B cell (primary cell): Measurements from ENCODE around the gene CREB3L1. TPM values are rescaled to one million over a fixed set of nuclear protein-coding genes. Genes with fewer than 3 reads are reported as not detected.

Source experiments
- ATAC-seq: fragments of 200-7000 bp; cut with Tn5 transposase; one replicate; pipeline ENCODE4 v1.10.0; 2021; ENCODE audit warnings: low read depth, mild to moderate bottlenecking, moderate number of reproducible peaks, moderate library complexity
- CTCF ChIA-PET: fragments of 350-600 bp; sonication (Branson Sonifier 250); formaldehyde crosslinking; loops from one replicate; lab custom pipeline; 2021; ENCODE audit warnings: antibody characterized with exemption, inconsistent platforms; lab: Charles Lee
- POLR2A ChIA-PET: fragments of 350-600 bp; sonication (Branson Sonifier 250); formaldehyde crosslinking; loops from one replicate; lab custom pipeline; 2021; ENCODE audit warnings: antibody characterized with exemption; lab: Charles Lee
- DNase-seq: peaks from one replicate; pipeline ENCODE4 v3.0.0; 2013
- H2AFZ ChIP-seq: 2 replicates; pipeline ENCODE4 v1.6.1; 2012; ENCODE audit warnings: mild to moderate bottlenecking, low read depth, low read length; ENCODE audit not compliant: insufficient read depth, poor library complexity, severe bottlenecking
- H3K27ac ChIP-seq, 2 donors: 1 replicate in 1 of 2; 2 replicates in 1 of 2; pipeline ENCODE4 v1.5.1; 2012 to 2013; ENCODE audit warnings: low read length in 2 of 2, mild to moderate bottlenecking in 2 of 2, moderate library complexity in 1 of 2
- H3K27me3 ChIP-seq, 4 experiments: fragments of 200-600 bp in 1 of 4; sonication (generic) in 1 of 4; replicated peaks in 1 of 4; 1 replicate in 2 of 4; 2 replicates in 2 of 4; pipeline versions ENCODE4 v1.6.1 to v1.7.0; 2013 to 2016; ENCODE audit warnings: low read length in 3 of 4, mild to moderate bottlenecking in 2 of 4, mixed read lengths in 1 of 4, moderate library complexity in 1 of 4; ENCODE audit not compliant: insufficient read depth in 4 of 4, control insufficient read depth in 3 of 4; ENCODE audit errors: control extremely low read depth in 1 of 4
- H3K36me3 ChIP-seq, 2 experiments: replicated peaks in 1 of 2; 1 replicate in 1 of 2; 2 replicates in 1 of 2; pipeline versions ENCODE4 v1.6.1 to v1.7.1; 2013; ENCODE audit warnings: low read length in 1 of 2; ENCODE audit not compliant: insufficient read depth in 2 of 2, control insufficient read depth in 1 of 2; ENCODE audit errors: control extremely low read depth in 1 of 2, extremely low read depth in 1 of 2
- H3K4me1 ChIP-seq, 2 donors: fragments of 200-600 bp in 1 of 2; sonication (generic) in 1 of 2; 1 replicate in 1 of 2; 2 replicates in 1 of 2; pipeline versions ENCODE4 v1.5.1 to v1.6.1; 2013 to 2017; ENCODE audit warnings: low read length in 2 of 2; ENCODE audit not compliant: control insufficient read depth in 2 of 2, insufficient read depth in 2 of 2
- H3K4me2 ChIP-seq: replicated peaks from 2 replicates; pipeline ENCODE3; 2012; ENCODE audit warnings: mild to moderate bottlenecking, low read depth, low read length; ENCODE audit not compliant: poor library complexity, severe bottlenecking
- H3K4me3 ChIP-seq, 5 experiments: fragments of 200-600 bp in 1 of 5; sonication (generic) in 1 of 5; 1 replicate in 3 of 5; 2 replicates in 2 of 5; pipeline versions ENCODE4 v1.5.1 to v1.7.0; 2011 to 2016; ENCODE audit warnings: low read length in 4 of 5, mild to moderate bottlenecking in 4 of 5, low read depth in 2 of 5, control low read depth in 1 of 5, moderate library complexity in 1 of 5; ENCODE audit not compliant: insufficient read depth in 1 of 5; ENCODE audit errors: control extremely low read depth in 1 of 5, extremely low read depth in 1 of 5
- H3K79me2 ChIP-seq: fragments of 200-600 bp; sonication (generic); one replicate; pipeline ENCODE4 v1.6.0; 2016; ENCODE audit warnings: low read length; ENCODE audit not compliant: control insufficient read depth, insufficient read depth
- H3K9ac ChIP-seq: fragments of 200-600 bp; sonication (generic); 2 replicates; pipeline ENCODE4 v1.6.1; 2017; ENCODE audit warnings: mild to moderate bottlenecking, low read length, moderate library complexity
- H3K9me3 ChIP-seq, 3 donors: one replicate each; pipeline versions ENCODE4 v1.6.1 to v1.7.1; 2013; ENCODE audit warnings: low read length in 2 of 3; ENCODE audit not compliant: control insufficient read depth in 2 of 3, insufficient read depth in 1 of 3; ENCODE audit errors: control extremely low read depth in 1 of 3
- H4K20me1 ChIP-seq: 2 replicates; pipeline ENCODE4 v1.6.0; 2012; ENCODE audit warnings: mild to moderate bottlenecking, low read length; ENCODE audit not compliant: insufficient read depth, control insufficient read depth, poor library complexity, severe bottlenecking
- H3K27ac Mint-ChIP-seq: one replicate; pipeline ENCODE4 v1.8.0; 2021; ENCODE audit warnings: mixed read lengths
- H3K27me3 Mint-ChIP-seq: one replicate; pipeline ENCODE4 v1.8.0; 2021; ENCODE audit warnings: mixed read lengths
- H3K4me1 Mint-ChIP-seq: one replicate; pipeline ENCODE4 v1.8.0; 2021; ENCODE audit warnings: mixed read lengths
- H3K4me3 Mint-ChIP-seq: one replicate; pipeline ENCODE4 v1.8.0; 2021; ENCODE audit warnings: mixed read lengths
- H3K9me3 Mint-ChIP-seq: one replicate; pipeline ENCODE4 v1.8.0; 2022; ENCODE audit warnings: mixed read lengths; ENCODE audit not compliant: insufficient read depth
- EZH2 ChIP-seq: IDR thresholded peaks from 2 replicates; pipeline ENCODE4 v1.6.1; 2012; ENCODE audit warnings: borderline replicate concordance, low read depth, mild to moderate bottlenecking, moderate library complexity, low read length; ENCODE audit not compliant: insufficient read depth, poor library complexity, severe bottlenecking
- WGBS: methylation state at CpG from one replicate; pipeline ENCODE4 v1.1.5; 2013; ENCODE audit warnings: missing lambda C conversion rate; ENCODE audit not compliant: insufficient coverage; 5-methylcytosine and 5-hydroxymethylcytosine counted together
- intact Hi-C: fragments of 100-400 bp; cut with micrococcal nuclease; formaldehyde crosslinking; loops from one replicate; pipeline ENCODE4 v1.10.0; 2022
- polyA plus RNA-seq: library from polyadenylated mRNA; depleted of rRNA; stranded (reverse); fragments of >200 nt; gene quantifications from 2 replicates; pipeline ENCODE4 v1.2.3, GENCODE V29; 2012
- total RNA-seq, 2 donors: library from RNA; stranded (reverse); fragments of 120-200 nt in 1 of 2; gene quantifications; 1 replicate in 1 of 2; 2 replicates in 1 of 2; pipeline versions ENCODE4 v1.2.3 to v1.2.4, GENCODE V29; 2013 to 2022
- TF ChIP-seq, protein P1 (sequence below): fragments of 200-600 bp; IDR thresholded peaks from one replicate; pipeline ENCODE4 v1.8.0; 2022; ENCODE audit warnings: antibody characterized with exemption, mild to moderate bottlenecking

Gene CREB3L1
- total and polyA plus RNA-seq, 2 donors (not counting 1 experiment from before 2014, with no cell fraction given) = not detected

DNA sequence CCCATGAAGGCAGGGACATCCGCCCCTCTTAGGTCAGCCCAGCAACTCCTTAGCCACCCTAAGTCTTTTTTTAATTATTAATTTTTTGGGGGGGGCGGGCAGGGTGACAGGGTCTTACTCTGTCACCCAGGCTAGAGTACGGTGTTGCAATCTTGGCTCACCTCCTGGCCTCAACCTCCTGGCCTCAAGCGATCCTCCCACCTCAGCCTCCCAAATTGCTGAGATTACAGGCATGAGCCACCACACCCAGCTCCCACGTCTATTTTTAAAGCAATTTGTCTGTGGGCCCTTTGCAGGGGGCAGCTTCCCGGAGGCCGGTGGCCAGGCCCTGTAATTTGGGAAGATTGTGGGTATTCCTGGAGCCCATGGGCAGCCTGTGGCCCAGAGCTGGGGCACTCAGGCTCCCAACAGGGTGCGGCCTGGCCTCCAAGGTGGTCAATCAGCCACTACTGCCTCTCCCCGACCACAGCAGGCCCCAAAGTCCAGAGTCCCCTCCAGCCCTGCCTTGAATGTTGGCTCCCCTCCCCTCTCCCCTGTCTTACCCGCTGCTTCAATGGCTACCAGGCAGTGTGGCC, 27.2 kb downstream of the CREB3L1 start:
- intact Hi-C loops = no loop called here

GRCh38 chr11:46305295-46305694, 27.8 kb downstream of the CREB3L1 start:
- peaks cover 0 to 16% of the 10 kb centered on the region in 2 donors for H3K4me1 ChIP-seq
- H2AFZ ChIP-seq = no peak overlapping the region
- H3K4me2 ChIP-seq = no peak overlapping the region
- H3K27me3 ChIP-seq = peaks cover 0 to 15% (median 1%) of the 10 kb centered on the region in 4 experiments
- H3K9me3 Mint-ChIP-seq = no peaks in the 10 kb centered on the region
- CTCF ChIA-PET = interaction anchor here (1.2 to 3.4 kb wide), 2 partner anchors 11 to 66 kb away, joined by 3 to 29 read pairs; no protein-coding TSS in a partner anchor
- H3K27ac Mint-ChIP-seq = no peak overlapping the region
- no peak for ATAC-seq
- H3K4me3 Mint-ChIP-seq = no peak overlapping the region
- H3K79me2 ChIP-seq = no peaks in the 10 kb centered on the region
- H3K4me1 Mint-ChIP-seq = peaks cover 13% of the 10 kb centered on the region
- no peaks in the 10 kb centered on the region for H3K9me3 ChIP-seq
- H3K27ac ChIP-seq = no peak overlapping the region
- POLR2A ChIA-PET = no interaction called here
- no peaks in the 10 kb centered on the region for H3K36me3 ChIP-seq
- no peak overlapping the region for H3K4me3 ChIP-seq
- 98% methylated on average over 4 of the region's 6 CpGs for WGBS
- H3K27me3 Mint-ChIP-seq = peaks cover 35% of the 10 kb centered on the region
- H4K20me1 ChIP-seq = no peaks in the 10 kb centered on the region
- no peak for TF ChIP-seq EZH2
- TF ChIP-seq, protein P1, sequence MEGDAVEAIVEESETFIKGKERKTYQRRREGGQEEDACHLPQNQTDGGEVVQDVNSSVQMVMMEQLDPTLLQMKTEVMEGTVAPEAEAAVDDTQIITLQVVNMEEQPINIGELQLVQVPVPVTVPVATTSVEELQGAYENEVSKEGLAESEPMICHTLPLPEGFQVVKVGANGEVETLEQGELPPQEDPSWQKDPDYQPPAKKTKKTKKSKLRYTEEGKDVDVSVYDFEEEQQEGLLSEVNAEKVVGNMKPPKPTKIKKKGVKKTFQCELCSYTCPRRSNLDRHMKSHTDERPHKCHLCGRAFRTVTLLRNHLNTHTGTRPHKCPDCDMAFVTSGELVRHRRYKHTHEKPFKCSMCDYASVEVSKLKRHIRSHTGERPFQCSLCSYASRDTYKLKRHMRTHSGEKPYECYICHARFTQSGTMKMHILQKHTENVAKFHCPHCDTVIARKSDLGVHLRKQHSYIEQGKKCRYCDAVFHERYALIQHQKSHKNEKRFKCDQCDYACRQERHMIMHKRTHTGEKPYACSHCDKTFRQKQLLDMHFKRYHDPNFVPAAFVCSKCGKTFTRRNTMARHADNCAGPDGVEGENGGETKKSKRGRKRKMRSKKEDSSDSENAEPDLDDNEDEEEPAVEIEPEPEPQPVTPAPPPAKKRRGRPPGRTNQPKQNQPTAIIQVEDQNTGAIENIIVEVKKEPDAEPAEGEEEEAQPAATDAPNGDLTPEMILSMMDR = no peak
- no peak for DNase-seq
- H3K9ac ChIP-seq = no peak overlapping the region
- intact Hi-C loops = no loop called here

More for the DNA sequence above, 27.2 kb downstream of the CREB3L1 start:
- Histone ChIP-seq H3K4me1 (peaks cover 0 to 13% of the 10 kb centered on the region in 2 donors), H2AFZ (no peak overlapping the region), H3K36me3 (no peaks in the 10 kb centered on the region), H4K20me1 (no peaks in the 10 kb centered on the region), H3K9ac (no peak overlapping the region), H3K4me3 (no peak overlapping the region), H3K9me3 (peaks cover 0 to 2% (median 0%) of the 10 kb centered on the region in 3 donors), H3K79me2 (no peaks in the 10 kb centered on the region), H3K4me2 (no peak overlapping the region), H3K27ac (no peak overlapping the region), H3K27me3 (peaks cover 0 to 18% (median 1%) of the 10 kb centered on the region in 4 experiments)
- H3K9me3 Mint-ChIP-seq = no peaks in the 10 kb centered on the region
- DNase-seq (no peak), ATAC-seq (no peak)
- CTCF ChIA-PET = no interaction called here
- 95% methylated on average over 7 of the region's 10 CpGs for WGBS
- TF ChIP-seq, protein P1 = no peak
- no peak for TF ChIP-seq EZH2
- H3K4me3 Mint-ChIP-seq = no peak overlapping the region
- H3K27ac Mint-ChIP-seq = no peak overlapping the region
- peaks cover 10% of the 10 kb centered on the region for H3K4me1 Mint-ChIP-seq
- H3K27me3 Mint-ChIP-seq = peaks cover 33% of the 10 kb centered on the region
- POLR2A ChIA-PET = no interaction called here
